ENCODE data around the gene HTR2A. TPM values are rescaled to one million over a fixed set of nuclear protein-coding genes. Genes with fewer than 3 reads are reported as not detected.

The HTR2A gene
- total RNA-seq (2021): not detected in 3 replicates
- Bru-seq, nascent RNA: percentile 0 among the genes with signal in this experiment
- long read RNA-seq, experiment 1: 0 reads
- long read RNA-seq, experiment 2: 0 reads
- long read RNA-seq, experiment 3: 0 reads

- ATAC-seq: peak; percentile 15; the same call in 1 of the 2 replicates
- no peak for TF ChIP-seq NR1H2 (CRISPR knock-in tag; IDR thresholded peaks at IDR 0.05)
- TF ChIP-seq NFE2L1 (CRISPR knock-in tag; IDR thresholded peaks at IDR 0.05): no peak
- no peak for TF ChIP-seq ZNF317 (CRISPR knock-in tag; IDR thresholded peaks at IDR 0.05; ENCODE audit: borderline replicate concordance, low read depth)
- no peak for TF ChIP-seq GABPB1 (CRISPR knock-in tag; IDR thresholded peaks at IDR 0.05)
- no peak for TF ChIP-seq ZNF512 (CRISPR knock-in tag; IDR thresholded peaks at IDR 0.05; ENCODE audit: borderline replicate concordance)
- TF ChIP-seq ERG (CRISPR knock-in tag; IDR thresholded peaks at IDR 0.05): no peak
- peaks cover 9% of the 10 kb centered on the region for H3K27me3 Mint-ChIP-seq (ENCODE audit: low read depth)
- no peaks in the 10 kb centered on the region for H3K36me3 Mint-ChIP-seq
- DNase-seq (ENCODE audit: low spot score): no peak
- ChIA-PET POLR2A (no interaction called here), CTCF (interaction anchor here (1.2 kb wide), 1 partner anchor 66 kb away, joined by 4 read pairs; no protein-coding TSS in a partner anchor)
- no peak within 1 kb of the TSS for H3K4me3 Mint-ChIP-seq
- no peaks in the 10 kb centered on the region for H3K9me3 Mint-ChIP-seq
- no peak within 1 kb of the TSS for H3K27ac Mint-ChIP-seq
- peaks cover 31% of the 10 kb centered on the region for H3K4me1 Mint-ChIP-seq
Observed at GRCh38 chr13:46896341-46897137, at the start of gene HTR2A. TSS of gene HTR2A (minus strand) at chr13:46897053. CDS start at chr13:46895906, 1,147 bp downstream.

- POLR2A ChIA-PET: no interaction called here
- peaks cover 2% of the 10 kb centered on the region; the same call in 1 of the 2 replicates for H3K27me3 Mint-ChIP-seq (ENCODE audit: low read depth)
- ATAC-seq (no peak), DNase-seq (ENCODE audit: low spot score) (no peak)
- peaks cover 77% of the 10 kb centered on the region for H3K36me3 Mint-ChIP-seq
- no peaks in the 10 kb centered on the region for H3K4me1 Mint-ChIP-seq
- CTCF ChIA-PET: no interaction called here
- no peak overlapping the region for H3K27ac Mint-ChIP-seq
- no peak overlapping the region for H3K4me3 Mint-ChIP-seq
- H3K9me3 Mint-ChIP-seq: peaks cover 88% of the 10 kb centered on the region
- TF ChIP-seq STAT6 (CRISPR knock-in tag; conservative IDR thresholded peaks at IDR 0.05; ENCODE audit: low read depth) (no peak), SOX15 (CRISPR knock-in tag; IDR thresholded peaks at IDR 0.05) (no peak), HMGXB4 (CRISPR knock-in tag; IDR thresholded peaks at IDR 0.05) (no peak), ELF4 (CRISPR knock-in tag; IDR thresholded peaks at IDR 0.05; ENCODE audit: low read depth) (no peak), IRF1 (CRISPR knock-in tag; IDR thresholded peaks at IDR 0.05) (no peak), ATF6 (CRISPR knock-in tag; IDR thresholded peaks at IDR 0.05) (no peak), ZNF532 (CRISPR knock-in tag; IDR thresholded peaks at IDR 0.05; ENCODE audit: borderline replicate concordance) (no peak)
Observed at GRCh38 chr13:46936525-46936924, 39.7 kb upstream of the HTR2A start.

Measured in WTC11 (cell line).